Measurements from ENCODE around the gene SNRNP48. TPM values are rescaled to one million over a fixed set of nuclear protein-coding genes. Genes with fewer than 3 reads are reported as not detected.

The SNRNP48 gene
- polyA plus RNA-seq, 1 donor (not counting 4 experiments of a cell fraction or from before 2014, with no cell fraction given): 12.2 TPM

DNA sequence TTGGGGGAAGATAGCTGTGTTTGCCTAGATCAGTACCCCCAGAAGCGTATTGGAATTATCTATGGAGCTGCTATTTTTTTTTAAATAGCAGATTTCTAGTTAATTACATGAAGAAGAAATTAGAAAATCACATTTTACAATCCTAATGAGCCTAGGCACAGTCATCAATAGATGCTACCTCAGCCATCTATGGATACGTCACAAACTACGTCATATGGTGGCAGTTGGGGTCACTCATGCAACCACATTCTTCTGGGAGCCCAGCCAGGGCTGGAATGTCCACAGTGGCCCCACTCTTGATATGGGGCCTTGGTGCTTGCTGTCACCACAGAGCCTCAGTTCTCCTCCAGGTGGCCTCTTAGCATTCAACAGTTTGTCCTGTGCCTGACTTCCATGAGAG lies 63.0 kb downstream of the SNRNP48 start:
- no peaks in the 10 kb centered on the region for H3K36me3 ChIP-seq (ENCODE audit: control insufficient read depth in 2 of 2, extremely low read depth in 1 of 2, insufficient read depth in 2 of 2, low read length in 2 of 2)
- H3K4me1 ChIP-seq (ENCODE audit: control insufficient read depth, extremely low read depth, insufficient read depth, low read length): no peaks in the 10 kb centered on the region
- no peak for DNase-seq (ENCODE audit: low read depth, low spot score)
- no peak overlapping the region for H3K27ac ChIP-seq (ENCODE audit: control insufficient read depth, insufficient read depth, low read length)
- no peaks in the 10 kb centered on the region for H3K9me1 ChIP-seq (ENCODE audit: control insufficient read depth, extremely low read depth, insufficient read depth, low read length)
- dilution Hi-C loops (cut with MboI; ENCODE audit: extremely low pct_ligation_motif_present, low sequenced_read_pairs): no loop called here
- H4K20me1 ChIP-seq (ENCODE audit: control insufficient read depth, extremely low read depth, insufficient read depth, low read length): no peaks in the 10 kb centered on the region
- TF ChIP-seq, protein P1, sequence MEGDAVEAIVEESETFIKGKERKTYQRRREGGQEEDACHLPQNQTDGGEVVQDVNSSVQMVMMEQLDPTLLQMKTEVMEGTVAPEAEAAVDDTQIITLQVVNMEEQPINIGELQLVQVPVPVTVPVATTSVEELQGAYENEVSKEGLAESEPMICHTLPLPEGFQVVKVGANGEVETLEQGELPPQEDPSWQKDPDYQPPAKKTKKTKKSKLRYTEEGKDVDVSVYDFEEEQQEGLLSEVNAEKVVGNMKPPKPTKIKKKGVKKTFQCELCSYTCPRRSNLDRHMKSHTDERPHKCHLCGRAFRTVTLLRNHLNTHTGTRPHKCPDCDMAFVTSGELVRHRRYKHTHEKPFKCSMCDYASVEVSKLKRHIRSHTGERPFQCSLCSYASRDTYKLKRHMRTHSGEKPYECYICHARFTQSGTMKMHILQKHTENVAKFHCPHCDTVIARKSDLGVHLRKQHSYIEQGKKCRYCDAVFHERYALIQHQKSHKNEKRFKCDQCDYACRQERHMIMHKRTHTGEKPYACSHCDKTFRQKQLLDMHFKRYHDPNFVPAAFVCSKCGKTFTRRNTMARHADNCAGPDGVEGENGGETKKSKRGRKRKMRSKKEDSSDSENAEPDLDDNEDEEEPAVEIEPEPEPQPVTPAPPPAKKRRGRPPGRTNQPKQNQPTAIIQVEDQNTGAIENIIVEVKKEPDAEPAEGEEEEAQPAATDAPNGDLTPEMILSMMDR (optimal IDR thresholded peaks at IDR 0.05 in 1 of 3, IDR thresholded peaks at IDR 0.05 in 1 of 3, conservative IDR thresholded peaks at IDR 0.05 in 1 of 3; ENCODE audit: extremely low read depth in 1 of 3, insufficient read depth in 2 of 3, low read length in 3 of 3): no peak
- TF ChIP-seq EZH2 (IDR thresholded peaks at IDR 0.05; ENCODE audit: low read length): no peak
- no peak overlapping the region for H3K4me2 ChIP-seq (ENCODE audit: control insufficient read depth, extremely low read depth, insufficient read depth, low read depth, low read length)
- no peak overlapping the region for H3K9ac ChIP-seq (ENCODE audit: control insufficient read depth, extremely low read depth, insufficient read depth, low read length)
- H2AFZ ChIP-seq (ENCODE audit: control insufficient read depth, low read length): no peak overlapping the region
- no peak overlapping the region for H3K4me3 ChIP-seq (ENCODE audit: control insufficient read depth in 2 of 3, extremely low read depth in 1 of 3, insufficient read depth in 2 of 3, low read depth in 1 of 3, low read length in 3 of 3)
- FAIRE-seq: no peak
- no peaks in the 10 kb centered on the region for H3K27me3 ChIP-seq (ENCODE audit: control insufficient read depth, extremely low read depth, insufficient read depth, low read length)
- no peaks in the 10 kb centered on the region for H3K9me3 ChIP-seq (ENCODE audit: control insufficient read depth, low read depth, low read length)
- H3K79me2 ChIP-seq (ENCODE audit: control insufficient read depth, insufficient read depth, low read length): no peaks in the 10 kb centered on the region

DNA sequence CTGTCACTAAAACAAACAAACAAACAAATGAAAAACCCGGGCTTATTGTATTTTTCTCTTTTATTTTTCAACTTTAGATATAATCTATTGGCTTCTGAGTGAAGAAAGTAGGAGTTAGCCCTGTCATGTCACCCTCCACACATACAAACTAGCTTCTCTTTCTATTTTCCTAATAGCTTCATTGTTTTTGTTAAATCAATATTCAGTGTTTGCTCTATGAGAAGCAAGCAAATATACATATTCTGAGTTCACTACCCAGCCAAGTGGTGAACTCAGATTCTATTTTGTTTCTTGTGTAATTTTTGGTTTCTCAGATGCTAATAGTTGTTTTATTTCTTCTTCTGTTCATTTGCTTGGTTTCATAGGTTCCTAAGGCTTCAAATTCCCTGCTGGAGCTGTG lies 66.4 kb downstream of the SNRNP48 start:
- no peak for TF ChIP-seq EZH2 (IDR thresholded peaks at IDR 0.05; ENCODE audit: low read length)
- TF ChIP-seq, protein P1 (optimal IDR thresholded peaks at IDR 0.05 in 1 of 3, IDR thresholded peaks at IDR 0.05 in 1 of 3, conservative IDR thresholded peaks at IDR 0.05 in 1 of 3; ENCODE audit: extremely low read depth in 1 of 3, insufficient read depth in 2 of 3, low read length in 3 of 3): no peak
- dilution Hi-C loops (cut with MboI; ENCODE audit: extremely low pct_ligation_motif_present, low sequenced_read_pairs): no loop called here

More for the DNA sequence above, 66.4 kb downstream of the SNRNP48 start:
- Histone ChIP-seq H3K79me2 (ENCODE audit: control insufficient read depth, insufficient read depth, low read length) (no peaks in the 10 kb centered on the region), H3K4me1 (ENCODE audit: control insufficient read depth, extremely low read depth, insufficient read depth, low read length) (no peaks in the 10 kb centered on the region), H3K4me2 (ENCODE audit: control insufficient read depth, extremely low read depth, insufficient read depth, low read depth, low read length) (no peak overlapping the region), H3K9ac (ENCODE audit: control insufficient read depth, extremely low read depth, insufficient read depth, low read length) (no peak overlapping the region), H3K4me3 (ENCODE audit: control insufficient read depth in 2 of 3, extremely low read depth in 1 of 3, insufficient read depth in 2 of 3, low read depth in 1 of 3, low read length in 3 of 3) (no peak overlapping the region), H2AFZ (ENCODE audit: control insufficient read depth, low read length) (no peak overlapping the region), H3K9me3 (ENCODE audit: control insufficient read depth, low read depth, low read length) (no peaks in the 10 kb centered on the region), H3K27ac (ENCODE audit: control insufficient read depth, insufficient read depth, low read length) (no peak overlapping the region), H4K20me1 (ENCODE audit: control insufficient read depth, extremely low read depth, insufficient read depth, low read length) (no peaks in the 10 kb centered on the region), H3K9me1 (ENCODE audit: control insufficient read depth, extremely low read depth, insufficient read depth, low read length) (no peaks in the 10 kb centered on the region), H3K27me3 (ENCODE audit: control insufficient read depth, extremely low read depth, insufficient read depth, low read length) (no peaks in the 10 kb centered on the region), H3K36me3 (ENCODE audit: control insufficient read depth in 2 of 2, extremely low read depth in 1 of 2, insufficient read depth in 2 of 2, low read length in 2 of 2) (no peaks in the 10 kb centered on the region)
- DNase-seq (ENCODE audit: low read depth, low spot score): no peak
- no peak for FAIRE-seq
